ENCODE data around the gene ANAPC2. TPM values are rescaled to one million over a fixed set of nuclear protein-coding genes. Genes with fewer than 3 reads are reported as not detected.

The ANAPC2 gene
- total and polyA plus RNA-seq, 8 donors = 42.1 to 58.8 (median 44.4) TPM

GRCh38 chr9:137217276-137218211 is 29.2 kb upstream of the ANAPC2 start:
- intact Hi-C loops (cut with DNase I) = no loop called here
- Histone ChIP-seq H3K4me1 (peaks cover 10 to 34% of the 10 kb centered on the region in 2 donors), H3K9me3 (no peaks in the 10 kb centered on the region), H3K27me3 (peaks cover 0 to 16% of the 10 kb centered on the region in 2 donors), H3K27ac (peak overlapping the region in 1 of 2 donors; percentile 44), H3K36me3 (peaks cover 0 to 35% of the 10 kb centered on the region in 2 donors), H3K4me3 (peak overlapping the region in 1 of 2 donors; percentile 24)
- ATAC-seq = peak; percentile 85
- no peak for TF ChIP-seq CTCF (IDR thresholded peaks at IDR 0.05)
- peak in 3 of 4 donors; percentile 54 to 91 (median 74) for DNase-seq

GRCh38 chr9:137216188-137216965 is 28.0 kb upstream of the ANAPC2 start:
- no peaks in the 10 kb centered on the region for H3K9me3 ChIP-seq
- no peak overlapping the region for H3K27ac ChIP-seq
- intact Hi-C loops (cut with DNase I) = no loop called here
- peaks cover 0 to 7% of the 10 kb centered on the region in 2 donors for H3K27me3 ChIP-seq
- ATAC-seq (no peak), DNase-seq (no peak)
- no peak overlapping the region for H3K4me3 ChIP-seq
- H3K4me1 ChIP-seq = peaks cover 7 to 25% of the 10 kb centered on the region in 2 donors
- TF ChIP-seq CTCF (IDR thresholded peaks at IDR 0.05) = no peak
- H3K36me3 ChIP-seq = peaks cover 0 to 35% of the 10 kb centered on the region in 2 donors

GRCh38 chr9:137215196-137215986 is 27.0 kb upstream of the ANAPC2 start:
- Histone ChIP-seq H3K9me3 (no peaks in the 10 kb centered on the region), H3K36me3 (peaks cover 0 to 36% of the 10 kb centered on the region in 2 donors), H3K27ac (no peak overlapping the region), H3K4me3 (no peak overlapping the region), H3K4me1 (peaks cover 7 to 25% of the 10 kb centered on the region in 2 donors), H3K27me3 (no peaks in the 10 kb centered on the region)
- TF ChIP-seq CTCF (IDR thresholded peaks at IDR 0.05) = no peak
- ATAC-seq = no peak
- DNase-seq = no peak
- intact Hi-C loops (cut with DNase I) = no loop called here

- no peak for TF ChIP-seq CTCF (IDR thresholded peaks at IDR 0.05)
- ATAC-seq = no peak
- intact Hi-C loops (cut with DNase I) = no loop called here
- Histone ChIP-seq H3K27ac (no peak overlapping the region), H3K4me1 (peaks cover 7 to 25% of the 10 kb centered on the region in 2 donors), H3K36me3 (peaks cover 0 to 44% of the 10 kb centered on the region in 2 donors), H3K9me3 (no peaks in the 10 kb centered on the region), H3K27me3 (no peaks in the 10 kb centered on the region), H3K4me3 (no peak overlapping the region)
- no peak for DNase-seq
These were observed 26.3 kb upstream of the ANAPC2 start for GRCh38 chr9:137214620-137215019.

Measured in left lung (tissue), 10 donors.